ENCODE data around the gene CTSH.

DNA sequence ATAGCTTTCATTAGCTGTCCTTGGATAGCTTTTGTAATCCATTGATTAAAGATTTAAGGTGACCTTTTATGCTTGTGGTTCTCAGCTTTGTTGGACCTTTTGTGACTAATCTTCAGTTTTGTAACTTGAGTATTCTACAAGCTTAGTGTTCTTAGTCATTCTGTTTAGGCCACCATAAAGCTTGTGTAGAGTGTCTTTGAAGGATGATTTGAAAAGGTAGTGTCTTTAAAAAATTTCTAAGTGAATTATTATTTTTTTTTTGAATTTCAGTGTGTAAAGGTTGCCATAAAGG, 64.7 kb downstream of the CTSH start:
- TF ChIP-seq, protein P1, sequence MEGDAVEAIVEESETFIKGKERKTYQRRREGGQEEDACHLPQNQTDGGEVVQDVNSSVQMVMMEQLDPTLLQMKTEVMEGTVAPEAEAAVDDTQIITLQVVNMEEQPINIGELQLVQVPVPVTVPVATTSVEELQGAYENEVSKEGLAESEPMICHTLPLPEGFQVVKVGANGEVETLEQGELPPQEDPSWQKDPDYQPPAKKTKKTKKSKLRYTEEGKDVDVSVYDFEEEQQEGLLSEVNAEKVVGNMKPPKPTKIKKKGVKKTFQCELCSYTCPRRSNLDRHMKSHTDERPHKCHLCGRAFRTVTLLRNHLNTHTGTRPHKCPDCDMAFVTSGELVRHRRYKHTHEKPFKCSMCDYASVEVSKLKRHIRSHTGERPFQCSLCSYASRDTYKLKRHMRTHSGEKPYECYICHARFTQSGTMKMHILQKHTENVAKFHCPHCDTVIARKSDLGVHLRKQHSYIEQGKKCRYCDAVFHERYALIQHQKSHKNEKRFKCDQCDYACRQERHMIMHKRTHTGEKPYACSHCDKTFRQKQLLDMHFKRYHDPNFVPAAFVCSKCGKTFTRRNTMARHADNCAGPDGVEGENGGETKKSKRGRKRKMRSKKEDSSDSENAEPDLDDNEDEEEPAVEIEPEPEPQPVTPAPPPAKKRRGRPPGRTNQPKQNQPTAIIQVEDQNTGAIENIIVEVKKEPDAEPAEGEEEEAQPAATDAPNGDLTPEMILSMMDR (IDR thresholded peaks at IDR 0.05) = no peak
- TF ChIP-seq POLR2A (IDR thresholded peaks at IDR 0.05) = no peak

Measured in prostate gland (tissue), 2 donors.